Measurements from ENCODE around the gene IGFALS. TPM values are rescaled to one million over a fixed set of nuclear protein-coding genes. Genes with fewer than 3 reads are reported as not detected.

IGFALS gene
- total RNA-seq, 1 donor: not detected

DNA sequence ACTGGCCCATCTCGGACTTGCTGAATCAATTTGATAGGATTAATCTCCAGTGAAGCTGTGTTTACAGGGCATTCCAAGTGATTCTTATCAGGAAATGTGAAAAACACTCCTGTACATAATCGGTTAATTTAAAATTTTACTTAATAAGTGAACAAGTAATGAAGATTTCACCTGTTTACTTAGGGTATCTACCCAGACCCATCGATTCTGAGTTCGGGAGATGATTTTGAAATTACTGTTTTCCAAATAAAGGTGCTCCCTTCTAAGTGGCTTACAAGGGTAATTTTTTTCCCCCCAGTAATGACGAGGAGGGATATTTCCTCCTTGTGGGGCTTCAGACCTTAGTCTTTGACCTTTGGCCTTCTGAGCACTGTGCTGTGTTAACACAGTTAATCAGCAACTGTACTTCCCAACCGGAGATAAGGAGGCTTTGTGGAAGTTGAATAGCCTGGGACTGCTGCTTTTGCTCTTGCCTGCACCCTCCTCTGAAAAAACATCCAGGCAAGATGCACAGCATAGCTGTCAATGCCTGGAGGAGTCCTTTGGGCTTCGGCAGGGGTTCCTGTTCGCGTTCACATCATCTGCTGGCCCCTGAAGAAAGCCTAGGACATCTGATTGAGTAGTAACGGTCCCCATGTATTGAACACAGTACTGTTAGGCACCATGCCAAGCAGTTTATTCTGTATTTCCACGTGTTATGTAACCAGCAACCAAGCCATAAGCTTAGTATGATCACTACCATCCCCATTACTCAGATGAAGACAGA lies 35.3 kb upstream of the IGFALS start:
- H3K4me3 ChIP-seq (ENCODE audit: low read depth, low read length): peak overlapping the region; percentile 97
- peak; percentile 18 for DNase-seq (ENCODE audit: low read depth)
- TF ChIP-seq, protein P1, sequence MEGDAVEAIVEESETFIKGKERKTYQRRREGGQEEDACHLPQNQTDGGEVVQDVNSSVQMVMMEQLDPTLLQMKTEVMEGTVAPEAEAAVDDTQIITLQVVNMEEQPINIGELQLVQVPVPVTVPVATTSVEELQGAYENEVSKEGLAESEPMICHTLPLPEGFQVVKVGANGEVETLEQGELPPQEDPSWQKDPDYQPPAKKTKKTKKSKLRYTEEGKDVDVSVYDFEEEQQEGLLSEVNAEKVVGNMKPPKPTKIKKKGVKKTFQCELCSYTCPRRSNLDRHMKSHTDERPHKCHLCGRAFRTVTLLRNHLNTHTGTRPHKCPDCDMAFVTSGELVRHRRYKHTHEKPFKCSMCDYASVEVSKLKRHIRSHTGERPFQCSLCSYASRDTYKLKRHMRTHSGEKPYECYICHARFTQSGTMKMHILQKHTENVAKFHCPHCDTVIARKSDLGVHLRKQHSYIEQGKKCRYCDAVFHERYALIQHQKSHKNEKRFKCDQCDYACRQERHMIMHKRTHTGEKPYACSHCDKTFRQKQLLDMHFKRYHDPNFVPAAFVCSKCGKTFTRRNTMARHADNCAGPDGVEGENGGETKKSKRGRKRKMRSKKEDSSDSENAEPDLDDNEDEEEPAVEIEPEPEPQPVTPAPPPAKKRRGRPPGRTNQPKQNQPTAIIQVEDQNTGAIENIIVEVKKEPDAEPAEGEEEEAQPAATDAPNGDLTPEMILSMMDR (IDR thresholded peaks at IDR 0.05; ENCODE audit: insufficient read depth, low read depth, low read length): no peak

DNA sequence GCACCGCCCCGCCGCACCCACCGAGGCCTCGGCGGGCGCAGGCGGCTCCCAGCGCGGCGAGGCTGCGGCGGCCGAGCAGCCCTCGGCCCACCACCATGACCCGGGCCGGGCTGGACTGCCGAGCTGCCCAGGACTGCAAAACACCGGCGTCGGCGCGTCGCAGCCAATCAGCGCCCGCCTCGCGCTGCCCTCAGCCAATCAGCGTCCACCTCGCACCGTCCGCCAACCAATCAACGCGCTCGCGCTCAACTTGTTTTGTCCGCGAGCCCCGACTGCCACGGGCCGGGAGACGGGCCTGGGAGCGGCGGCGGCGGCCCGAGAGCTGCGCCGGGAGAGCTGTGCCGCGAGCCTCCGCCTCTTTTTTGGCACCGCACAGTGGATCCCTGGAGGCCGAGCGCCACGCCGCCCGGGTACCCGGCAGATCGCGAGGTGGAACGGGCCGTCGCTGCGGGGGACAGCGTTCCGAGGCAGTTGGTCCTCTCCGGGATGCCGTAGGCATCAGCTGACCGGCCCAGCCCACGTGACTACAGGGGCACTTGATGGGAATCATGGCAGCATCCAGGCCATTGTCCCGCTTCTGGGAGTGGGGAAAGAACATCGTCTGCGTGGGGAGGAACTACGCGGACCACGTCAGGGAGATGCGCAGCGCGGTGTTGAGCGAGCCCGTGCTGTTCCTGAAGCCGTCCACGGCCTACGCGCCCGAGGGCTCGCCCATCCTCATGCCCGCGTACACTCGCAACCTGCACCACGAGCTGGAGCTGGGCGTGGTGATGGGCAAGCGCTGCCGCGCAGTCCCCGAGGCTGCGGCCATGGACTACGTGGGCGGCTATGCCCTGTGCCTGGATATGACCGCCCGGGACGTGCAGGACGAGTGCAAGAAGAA lies 33.4 kb upstream of the IGFALS start, which contains the start of the genes FAHD1 and HAGH:
TSS of gene FAHD1 (plus strand) at position 516 of the 883 bp plus-strand sequence. CDS start at position 549, 33 bp downstream.
TSS of gene HAGH (minus strand) at position 135 of the 883 bp plus-strand sequence. CDS start at position 97, 38 bp downstream.
- peak; percentile 96 for DNase-seq (ENCODE audit: low read depth)
- H3K4me3 ChIP-seq (ENCODE audit: low read depth, low read length): peak within 1 kb of the TSS; percentile 97
- TF ChIP-seq, protein P1 (IDR thresholded peaks at IDR 0.05; ENCODE audit: insufficient read depth, low read depth, low read length): no peak

DNA sequence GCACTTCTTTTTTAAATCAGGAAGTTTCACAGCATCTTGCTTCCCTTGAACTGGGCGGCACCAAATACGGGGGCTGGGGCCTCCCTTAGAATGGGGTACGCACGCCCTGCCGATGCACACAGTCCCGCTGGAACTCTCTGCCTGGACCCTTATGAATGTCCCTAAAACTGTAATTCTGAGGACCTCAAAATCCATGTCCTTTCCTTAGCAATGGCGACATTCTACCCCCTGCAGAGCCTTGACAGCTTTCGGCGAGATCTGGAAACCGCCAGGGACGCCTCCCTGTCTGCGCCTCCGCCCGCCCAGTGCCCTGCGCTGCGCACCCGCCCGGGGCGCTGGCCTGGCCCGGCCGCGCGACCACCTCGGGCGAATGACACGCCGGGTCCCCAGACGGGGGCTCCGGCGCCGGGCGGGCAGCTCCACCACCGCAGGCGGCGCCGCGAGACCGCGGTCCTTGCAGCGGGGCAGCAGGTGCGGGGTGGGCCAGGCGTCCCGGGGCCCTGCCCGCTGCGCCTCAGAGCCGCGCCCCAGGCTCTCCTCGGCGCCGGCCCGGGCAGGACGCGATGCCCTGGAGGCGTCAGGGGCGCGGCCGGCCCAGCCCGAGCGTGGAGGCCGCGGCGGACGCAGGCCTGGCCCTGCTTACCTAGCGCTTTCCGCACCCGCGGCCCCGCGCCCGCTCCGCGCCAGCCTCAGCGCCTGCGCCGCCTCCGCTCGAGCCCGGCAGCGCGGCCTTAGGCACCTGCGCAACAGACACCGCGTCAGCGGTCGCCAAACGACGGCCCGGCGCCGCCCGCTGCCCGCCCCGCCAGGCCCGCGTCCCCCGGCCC lies 32.6 kb upstream of the IGFALS start:
- H3K4me3 ChIP-seq (ENCODE audit: low read depth, low read length): peak overlapping the region; percentile 97
- DNase-seq (ENCODE audit: low read depth): peak; percentile 64
- TF ChIP-seq, protein P1 (IDR thresholded peaks at IDR 0.05; ENCODE audit: insufficient read depth, low read depth, low read length): no peak

DNA sequence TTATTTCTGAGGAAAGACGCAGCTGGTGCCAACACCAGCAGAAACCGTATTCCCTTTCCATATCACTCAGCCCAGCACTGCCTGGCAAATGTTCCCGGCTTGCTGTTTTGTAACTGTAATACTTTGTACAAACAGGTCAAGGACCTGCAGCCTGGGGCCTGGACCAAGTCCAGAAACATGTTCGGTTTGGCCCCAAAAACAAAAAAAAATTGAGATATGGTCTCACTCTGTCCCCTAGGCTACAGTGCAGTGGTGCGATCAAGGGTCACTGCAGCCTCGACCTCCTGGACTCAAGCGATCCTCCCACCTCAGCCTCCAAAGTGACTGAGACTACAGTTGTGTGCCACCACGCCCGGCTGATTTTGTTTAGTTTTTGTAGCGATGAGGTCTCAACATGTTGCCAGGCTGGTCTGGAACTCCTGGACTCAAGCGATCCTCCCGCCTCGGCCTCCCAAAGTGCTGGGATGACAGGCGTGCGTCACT lies 31.9 kb upstream of the IGFALS start:
- TF ChIP-seq, protein P1 (IDR thresholded peaks at IDR 0.05; ENCODE audit: insufficient read depth, low read depth, low read length): no peak
- DNase-seq (ENCODE audit: low read depth): no peak
- peak overlapping the region; percentile 97 for H3K4me3 ChIP-seq (ENCODE audit: low read depth, low read length)

DNA sequence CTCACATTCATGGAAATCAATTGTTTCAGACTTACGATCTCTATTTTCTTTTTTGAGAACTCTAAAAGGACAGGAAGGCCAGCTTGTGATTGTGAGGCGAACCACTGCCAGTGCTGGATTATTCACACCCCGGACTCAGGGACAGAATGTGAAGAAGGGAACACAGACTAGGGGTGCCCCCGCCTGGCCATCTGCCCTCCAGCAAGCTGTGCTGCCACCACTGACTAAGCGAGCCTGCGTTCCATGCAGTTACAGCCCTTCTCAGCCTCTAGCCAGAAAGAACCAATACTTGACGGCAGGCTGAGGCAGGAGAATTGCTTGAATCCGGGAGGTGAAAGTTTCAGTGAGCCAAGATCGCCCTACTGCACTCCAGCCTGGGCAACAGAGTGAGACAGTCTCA lies 30.3 kb upstream of the IGFALS start:
- no peak overlapping the region for H3K4me3 ChIP-seq (ENCODE audit: low read depth, low read length)
- TF ChIP-seq, protein P1 (IDR thresholded peaks at IDR 0.05; ENCODE audit: insufficient read depth, low read depth, low read length): peak; percentile 36
- DNase-seq (ENCODE audit: low read depth): peak; percentile 63

DNA sequence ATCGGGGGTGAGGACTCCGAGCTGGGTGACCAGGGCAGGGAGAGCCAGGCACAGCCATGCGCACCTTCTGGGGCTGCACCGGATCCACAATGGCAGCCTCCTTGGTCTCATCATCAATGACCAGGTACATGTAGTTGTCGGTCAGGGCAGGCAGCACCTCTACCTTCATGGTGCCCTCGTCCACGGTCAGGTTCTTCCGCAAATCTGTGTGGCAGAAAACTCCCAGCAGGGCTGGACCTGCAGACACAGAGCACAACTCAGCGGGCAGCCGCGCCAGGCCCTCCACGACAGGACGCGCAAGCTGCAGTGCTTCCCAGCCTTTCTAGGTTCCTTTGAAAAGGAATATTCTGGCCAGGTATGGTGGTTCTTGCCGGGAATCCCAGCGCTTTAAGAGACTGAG lies 29.3 kb upstream of the IGFALS start:
- no peak for DNase-seq (ENCODE audit: low read depth)
- H3K4me3 ChIP-seq (ENCODE audit: low read depth, low read length): no peak overlapping the region
- TF ChIP-seq, protein P1 (IDR thresholded peaks at IDR 0.05; ENCODE audit: insufficient read depth, low read depth, low read length): no peak

Data from fibroblast of villous mesenchyme (primary cell).